ENCODE results near the gene TPO.

DNA sequence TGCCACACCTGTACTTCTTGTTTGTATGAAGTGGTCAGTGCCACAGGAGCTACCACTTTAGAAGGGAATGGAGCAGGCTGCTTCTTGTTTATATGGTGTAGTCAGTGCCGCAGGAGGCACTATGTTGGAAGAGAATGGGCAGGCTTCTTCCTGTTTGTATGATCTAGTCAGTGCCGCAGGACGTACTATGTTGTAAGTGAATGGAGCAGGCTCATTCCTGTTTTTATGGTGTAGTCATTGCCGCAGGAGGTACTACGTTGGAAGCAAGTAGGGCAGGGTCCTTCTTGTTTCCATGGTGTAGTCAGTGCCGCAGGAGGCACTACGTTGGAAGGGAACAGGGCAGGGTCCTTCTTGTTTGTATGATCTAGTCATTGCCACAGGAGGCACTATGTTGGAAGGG lies 27.3 kb downstream of the TPO start:
- TF ChIP-seq, protein P1, sequence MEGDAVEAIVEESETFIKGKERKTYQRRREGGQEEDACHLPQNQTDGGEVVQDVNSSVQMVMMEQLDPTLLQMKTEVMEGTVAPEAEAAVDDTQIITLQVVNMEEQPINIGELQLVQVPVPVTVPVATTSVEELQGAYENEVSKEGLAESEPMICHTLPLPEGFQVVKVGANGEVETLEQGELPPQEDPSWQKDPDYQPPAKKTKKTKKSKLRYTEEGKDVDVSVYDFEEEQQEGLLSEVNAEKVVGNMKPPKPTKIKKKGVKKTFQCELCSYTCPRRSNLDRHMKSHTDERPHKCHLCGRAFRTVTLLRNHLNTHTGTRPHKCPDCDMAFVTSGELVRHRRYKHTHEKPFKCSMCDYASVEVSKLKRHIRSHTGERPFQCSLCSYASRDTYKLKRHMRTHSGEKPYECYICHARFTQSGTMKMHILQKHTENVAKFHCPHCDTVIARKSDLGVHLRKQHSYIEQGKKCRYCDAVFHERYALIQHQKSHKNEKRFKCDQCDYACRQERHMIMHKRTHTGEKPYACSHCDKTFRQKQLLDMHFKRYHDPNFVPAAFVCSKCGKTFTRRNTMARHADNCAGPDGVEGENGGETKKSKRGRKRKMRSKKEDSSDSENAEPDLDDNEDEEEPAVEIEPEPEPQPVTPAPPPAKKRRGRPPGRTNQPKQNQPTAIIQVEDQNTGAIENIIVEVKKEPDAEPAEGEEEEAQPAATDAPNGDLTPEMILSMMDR (IDR thresholded peaks at IDR 0.05): no peak
- TF ChIP-seq EZH2phosphoT487 (IDR thresholded peaks at IDR 0.05): no peak
